ENCODE results near the gene ASCL5.

The ASCL5 gene

GRCh38 chr1:201139306-201139705, 12.3 kb upstream of the ASCL5 start:
- Histone ChIP-seq H3K79me2 (ENCODE audit: insufficient read depth, low read length) (no peaks in the 10 kb centered on the region), H3K36me3 (ENCODE audit: low read length) (no peaks in the 10 kb centered on the region), H3F3A (ENCODE audit: insufficient read depth) (no peaks in the 10 kb centered on the region), H3K4me3 (ENCODE audit: insufficient read depth, low read length, poor library complexity, severe bottlenecking) (no peak overlapping the region), H2AFZ (ENCODE audit: low read depth, low read length, severe bottlenecking) (no peak overlapping the region), H3K9ac (ENCODE audit: low read length) (no peak overlapping the region), H3K9me2 (replicated peaks; ENCODE audit: insufficient read depth, low read length) (no peaks in the 10 kb centered on the region), H4K20me1 (ENCODE audit: low read depth, low read length) (no peaks in the 10 kb centered on the region), H3K4me2 (ENCODE audit: low read depth, low read length, poor library complexity, severe bottlenecking) (no peak overlapping the region), H3K27me3 (ENCODE audit: low read length) (no peaks in the 10 kb centered on the region), H3K27ac (ENCODE audit: low read depth, low read length) (no peak overlapping the region), H3K9me3 (ENCODE audit: insufficient read depth, low read length) (no peaks in the 10 kb centered on the region)
- TF ChIP-seq EZH2phosphoT487 (conservative IDR thresholded peaks at IDR 0.05; ENCODE audit: low read length) (no peak), CTCF (IDR thresholded peaks at IDR 0.05; ENCODE audit: insufficient read depth, low read length, poor library complexity, severe bottlenecking) (no peak)

- Histone ChIP-seq H3K27ac (ENCODE audit: low read depth, low read length) (no peak overlapping the region), H3K9me3 (ENCODE audit: insufficient read depth, low read length) (no peaks in the 10 kb centered on the region), H4K20me1 (ENCODE audit: low read depth, low read length) (no peaks in the 10 kb centered on the region), H3K27me3 (ENCODE audit: low read length) (no peaks in the 10 kb centered on the region), H3K79me2 (ENCODE audit: insufficient read depth, low read length) (no peaks in the 10 kb centered on the region), H3F3A (ENCODE audit: insufficient read depth) (no peaks in the 10 kb centered on the region), H3K4me2 (ENCODE audit: low read depth, low read length, poor library complexity, severe bottlenecking) (no peak overlapping the region), H2AFZ (ENCODE audit: low read depth, low read length, severe bottlenecking) (no peak overlapping the region), H3K9ac (ENCODE audit: low read length) (no peak overlapping the region), H3K4me3 (ENCODE audit: insufficient read depth, low read length, poor library complexity, severe bottlenecking) (no peak overlapping the region), H3K36me3 (ENCODE audit: low read length) (no peaks in the 10 kb centered on the region), H3K9me2 (replicated peaks; ENCODE audit: insufficient read depth, low read length) (no peaks in the 10 kb centered on the region)
- TF ChIP-seq EZH2phosphoT487 (conservative IDR thresholded peaks at IDR 0.05; ENCODE audit: low read length), result no peak
- TF ChIP-seq CTCF (IDR thresholded peaks at IDR 0.05; ENCODE audit: insufficient read depth, low read length, poor library complexity, severe bottlenecking), result no peak
Measured at GRCh38 chr1:201138311-201138840, 11.4 kb upstream of the ASCL5 start.

GRCh38 chr1:201137579-201138310, 10.8 kb upstream of the ASCL5 start:
- Histone ChIP-seq H2AFZ (ENCODE audit: low read depth, low read length, severe bottlenecking) (no peak overlapping the region), H3K9me2 (replicated peaks; ENCODE audit: insufficient read depth, low read length) (no peaks in the 10 kb centered on the region), H3K9ac (ENCODE audit: low read length) (no peak overlapping the region), H3K79me2 (ENCODE audit: insufficient read depth, low read length) (no peaks in the 10 kb centered on the region), H3K4me2 (ENCODE audit: low read depth, low read length, poor library complexity, severe bottlenecking) (no peak overlapping the region), H3K27me3 (ENCODE audit: low read length) (no peaks in the 10 kb centered on the region), H4K20me1 (ENCODE audit: low read depth, low read length) (no peaks in the 10 kb centered on the region), H3K9me3 (ENCODE audit: insufficient read depth, low read length) (no peaks in the 10 kb centered on the region), H3K36me3 (ENCODE audit: low read length) (no peaks in the 10 kb centered on the region), H3K4me3 (ENCODE audit: insufficient read depth, low read length, poor library complexity, severe bottlenecking) (no peak overlapping the region), H3F3A (ENCODE audit: insufficient read depth) (no peaks in the 10 kb centered on the region), H3K27ac (ENCODE audit: low read depth, low read length) (no peak overlapping the region)
- TF ChIP-seq EZH2phosphoT487 (conservative IDR thresholded peaks at IDR 0.05; ENCODE audit: low read length) (no peak), CTCF (IDR thresholded peaks at IDR 0.05; ENCODE audit: insufficient read depth, low read length, poor library complexity, severe bottlenecking) (no peak)
